Measurements from ENCODE around the gene NLRP3. TPM values are rescaled to one million over a fixed set of nuclear protein-coding genes. Genes with fewer than 3 reads are reported as not detected.

Gene NLRP3
- total and polyA plus RNA-seq, 2 donors from 2014 or later = 4.0 TPM; not detected in 1

- no peak for FAIRE-seq
- TF ChIP-seq, protein P1, sequence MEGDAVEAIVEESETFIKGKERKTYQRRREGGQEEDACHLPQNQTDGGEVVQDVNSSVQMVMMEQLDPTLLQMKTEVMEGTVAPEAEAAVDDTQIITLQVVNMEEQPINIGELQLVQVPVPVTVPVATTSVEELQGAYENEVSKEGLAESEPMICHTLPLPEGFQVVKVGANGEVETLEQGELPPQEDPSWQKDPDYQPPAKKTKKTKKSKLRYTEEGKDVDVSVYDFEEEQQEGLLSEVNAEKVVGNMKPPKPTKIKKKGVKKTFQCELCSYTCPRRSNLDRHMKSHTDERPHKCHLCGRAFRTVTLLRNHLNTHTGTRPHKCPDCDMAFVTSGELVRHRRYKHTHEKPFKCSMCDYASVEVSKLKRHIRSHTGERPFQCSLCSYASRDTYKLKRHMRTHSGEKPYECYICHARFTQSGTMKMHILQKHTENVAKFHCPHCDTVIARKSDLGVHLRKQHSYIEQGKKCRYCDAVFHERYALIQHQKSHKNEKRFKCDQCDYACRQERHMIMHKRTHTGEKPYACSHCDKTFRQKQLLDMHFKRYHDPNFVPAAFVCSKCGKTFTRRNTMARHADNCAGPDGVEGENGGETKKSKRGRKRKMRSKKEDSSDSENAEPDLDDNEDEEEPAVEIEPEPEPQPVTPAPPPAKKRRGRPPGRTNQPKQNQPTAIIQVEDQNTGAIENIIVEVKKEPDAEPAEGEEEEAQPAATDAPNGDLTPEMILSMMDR (IDR thresholded peaks at IDR 0.05; ENCODE audit: borderline replicate concordance, extremely low read depth, insufficient read depth) = no peak
- intact Hi-C loops (cut with DNase I) = no loop called here
- Histone ChIP-seq H3K27ac (ENCODE audit: low read depth in 2 of 2, low read length in 2 of 2) (no peak overlapping the region), H3K36me3 (ENCODE audit: control insufficient read depth in 2 of 3, insufficient read depth in 3 of 3, low read length in 3 of 3) (no peaks in the 10 kb centered on the region), H3K4me3 (ENCODE audit: low read length in 3 of 3) (no peak overlapping the region), H3K9me3 (ENCODE audit: control insufficient read depth in 2 of 3, insufficient read depth in 1 of 3, low read length in 3 of 3) (no peaks in the 10 kb centered on the region), H3K4me1 (ENCODE audit: control insufficient read depth in 2 of 3, insufficient read depth in 2 of 3, low read depth in 1 of 3, low read length in 3 of 3) (no peaks in the 10 kb centered on the region), H3K27me3 (ENCODE audit: control insufficient read depth, insufficient read depth, low read length) (no peaks in the 10 kb centered on the region), H3K9ac (ENCODE audit: low read length in 3 of 3) (no peak overlapping the region)
- DNase-seq = peak in 1 of 5 donors; percentile 9
Observed at GRCh38 chr1:247419336-247419735, 3.4 kb downstream of the NLRP3 start.

DNA sequence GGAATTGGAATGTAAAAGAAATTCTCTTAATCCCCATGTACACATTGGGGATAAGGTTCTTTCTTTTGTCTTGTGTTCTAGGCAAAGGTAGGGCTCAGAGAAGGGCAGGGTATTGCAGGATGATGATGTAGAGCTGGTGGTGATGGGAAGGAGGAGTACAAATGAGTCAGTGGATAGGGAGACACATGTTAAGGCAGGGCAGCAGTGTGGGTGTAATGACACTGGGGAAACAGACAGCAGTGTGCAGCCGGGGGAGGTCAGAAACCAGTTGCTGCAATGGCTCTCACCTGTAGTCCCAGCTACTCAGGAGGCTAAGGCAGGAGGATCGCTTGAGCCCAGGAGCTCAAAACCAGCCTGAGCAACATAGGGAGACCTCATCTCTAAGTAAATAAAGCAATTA, 5.1 kb downstream of the NLRP3 start:
- Histone ChIP-seq H3K36me3 (ENCODE audit: control insufficient read depth in 2 of 3, insufficient read depth in 3 of 3, low read length in 3 of 3) (no peaks in the 10 kb centered on the region), H3K9me3 (ENCODE audit: control insufficient read depth in 2 of 3, insufficient read depth in 1 of 3, low read length in 3 of 3) (no peaks in the 10 kb centered on the region), H3K4me3 (ENCODE audit: low read length in 3 of 3) (no peak overlapping the region), H3K27ac (ENCODE audit: low read depth in 2 of 2, low read length in 2 of 2) (no peak overlapping the region), H3K4me1 (ENCODE audit: control insufficient read depth in 2 of 3, insufficient read depth in 2 of 3, low read depth in 1 of 3, low read length in 3 of 3) (no peaks in the 10 kb centered on the region), H3K9ac (ENCODE audit: low read length in 3 of 3) (no peak overlapping the region), H3K27me3 (ENCODE audit: control insufficient read depth, insufficient read depth, low read length) (no peaks in the 10 kb centered on the region)
- TF ChIP-seq, protein P1 (IDR thresholded peaks at IDR 0.05; ENCODE audit: borderline replicate concordance, extremely low read depth, insufficient read depth) = no peak
- intact Hi-C loops (cut with DNase I) = no loop called here
- FAIRE-seq = no peak
- peak in 1 of 5 donors; percentile 12 for DNase-seq

GRCh38 chr1:247429496-247429895, 13.5 kb downstream of the NLRP3 start:
- Histone ChIP-seq H3K27me3 (ENCODE audit: control insufficient read depth, insufficient read depth, low read length) (no peaks in the 10 kb centered on the region), H3K9ac (ENCODE audit: low read length in 3 of 3) (no peak overlapping the region), H3K4me3 (ENCODE audit: low read length in 3 of 3) (no peak overlapping the region), H3K27ac (ENCODE audit: low read depth in 2 of 2, low read length in 2 of 2) (no peak overlapping the region), H3K36me3 (ENCODE audit: control insufficient read depth in 2 of 3, insufficient read depth in 3 of 3, low read length in 3 of 3) (no peaks in the 10 kb centered on the region), H3K9me3 (ENCODE audit: control insufficient read depth in 2 of 3, insufficient read depth in 1 of 3, low read length in 3 of 3) (no peaks in the 10 kb centered on the region), H3K4me1 (ENCODE audit: control insufficient read depth in 2 of 3, insufficient read depth in 2 of 3, low read depth in 1 of 3, low read length in 3 of 3) (no peaks in the 10 kb centered on the region)
- FAIRE-seq (no peak), DNase-seq (no peak)
- TF ChIP-seq, protein P1 (IDR thresholded peaks at IDR 0.05; ENCODE audit: borderline replicate concordance, extremely low read depth, insufficient read depth) = no peak
- intact Hi-C loops (cut with DNase I) = no loop called here

- H3K27ac ChIP-seq (ENCODE audit: low read depth in 2 of 2, low read length in 2 of 2) = no peak overlapping the region
- H3K9me3 ChIP-seq (ENCODE audit: control insufficient read depth in 2 of 3, insufficient read depth in 1 of 3, low read length in 3 of 3) = no peaks in the 10 kb centered on the region
- DNase-seq (no peak), FAIRE-seq (no peak)
- no peak overlapping the region for H3K9ac ChIP-seq (ENCODE audit: low read length in 3 of 3)
- no peaks in the 10 kb centered on the region for H3K36me3 ChIP-seq (ENCODE audit: control insufficient read depth in 2 of 3, insufficient read depth in 3 of 3, low read length in 3 of 3)
- TF ChIP-seq, protein P1 (IDR thresholded peaks at IDR 0.05; ENCODE audit: borderline replicate concordance, extremely low read depth, insufficient read depth) = no peak
- no peaks in the 10 kb centered on the region for H3K27me3 ChIP-seq (ENCODE audit: control insufficient read depth, insufficient read depth, low read length)
- intact Hi-C loops (cut with DNase I) = no loop called here
- no peaks in the 10 kb centered on the region for H3K4me1 ChIP-seq (ENCODE audit: control insufficient read depth in 2 of 3, insufficient read depth in 2 of 3, low read depth in 1 of 3, low read length in 3 of 3)
- no peak overlapping the region for H3K4me3 ChIP-seq (ENCODE audit: low read length in 3 of 3)
Observed at GRCh38 chr1:247430434-247430833, 14.5 kb downstream of the NLRP3 start.
